Activated naive CD8-positive, alpha-beta T cell treated with anti-CD3 and anti-CD28 coated beads for 36 hours (primary cell): Measurements from ENCODE around the gene CSMD2. TPM values are rescaled to one million over a fixed set of nuclear protein-coding genes. Genes with fewer than 3 reads are reported as not detected.

Experiments used
- DNase-seq: peaks from one replicate; pipeline ENCODE4 v3.0.0; 2021
- H3K27ac Mint-ChIP-seq: one replicate; pipeline ENCODE4 v1.8.0; 2022; ENCODE audit warnings: mild to moderate bottlenecking, moderate library complexity, mixed read lengths
- H3K27me3 Mint-ChIP-seq: one replicate; pipeline ENCODE4 v1.8.0; 2022; ENCODE audit warnings: mild to moderate bottlenecking, mixed read lengths
- H3K36me3 Mint-ChIP-seq: one replicate; pipeline ENCODE4 v1.8.0; 2021; ENCODE audit warnings: mild to moderate bottlenecking, mixed read lengths
- H3K4me1 Mint-ChIP-seq: one replicate; pipeline ENCODE4 v1.8.0; 2021; ENCODE audit warnings: mixed read lengths
- H3K4me3 Mint-ChIP-seq: one replicate; pipeline ENCODE4 v1.8.0; 2022; ENCODE audit warnings: mild to moderate bottlenecking, moderate library complexity, mixed read lengths
- H3K9me3 Mint-ChIP-seq: one replicate; pipeline ENCODE4 v1.8.0; 2022; ENCODE audit warnings: mixed read lengths
- total RNA-seq, 2 experiments: library from RNA; stranded (reverse); gene quantifications; one replicate each; pipeline ENCODE4 v1.2.3, GENCODE V29; 2021

The CSMD2 gene
- total RNA-seq, 2 experiments from 2014 or later = not detected

GRCh38 chr1:33792216-33792615 lies 372.8 kb downstream of the CSMD2 start:
- no peaks in the 10 kb centered on the region for H3K36me3 Mint-ChIP-seq
- H3K4me1 Mint-ChIP-seq = no peaks in the 10 kb centered on the region
- no peak overlapping the region for H3K4me3 Mint-ChIP-seq
- DNase-seq = no peak
- H3K27ac Mint-ChIP-seq = no peak overlapping the region
- peaks cover 9% of the 10 kb centered on the region for H3K9me3 Mint-ChIP-seq
- peaks cover 4% of the 10 kb centered on the region for H3K27me3 Mint-ChIP-seq

- Mint-ChIP-seq H3K4me3 (no peak overlapping the region), H3K27me3 (peaks cover 4% of the 10 kb centered on the region), H3K4me1 (no peaks in the 10 kb centered on the region), H3K9me3 (peaks cover 4% of the 10 kb centered on the region), H3K27ac (no peak overlapping the region), H3K36me3 (no peaks in the 10 kb centered on the region)
- no peak for DNase-seq
Measured at GRCh38 chr1:33791251-33791650, 373.8 kb downstream of the CSMD2 start.

GRCh38 chr1:33790577-33790976 lies 374.5 kb downstream of the CSMD2 start:
- H3K4me1 Mint-ChIP-seq = no peaks in the 10 kb centered on the region
- peaks cover 10% of the 10 kb centered on the region for H3K27me3 Mint-ChIP-seq
- no peaks in the 10 kb centered on the region for H3K36me3 Mint-ChIP-seq
- H3K9me3 Mint-ChIP-seq = peaks cover 4% of the 10 kb centered on the region
- no peak overlapping the region for H3K27ac Mint-ChIP-seq
- DNase-seq = no peak
- no peak overlapping the region for H3K4me3 Mint-ChIP-seq

GRCh38 chr1:33784876-33785275 lies 380.2 kb downstream of the CSMD2 start:
- Mint-ChIP-seq H3K27me3 (peaks cover 6% of the 10 kb centered on the region), H3K4me3 (no peak overlapping the region), H3K4me1 (no peaks in the 10 kb centered on the region), H3K27ac (no peak overlapping the region), H3K9me3 (no peaks in the 10 kb centered on the region), H3K36me3 (no peaks in the 10 kb centered on the region)
- DNase-seq = no peak

DNA sequence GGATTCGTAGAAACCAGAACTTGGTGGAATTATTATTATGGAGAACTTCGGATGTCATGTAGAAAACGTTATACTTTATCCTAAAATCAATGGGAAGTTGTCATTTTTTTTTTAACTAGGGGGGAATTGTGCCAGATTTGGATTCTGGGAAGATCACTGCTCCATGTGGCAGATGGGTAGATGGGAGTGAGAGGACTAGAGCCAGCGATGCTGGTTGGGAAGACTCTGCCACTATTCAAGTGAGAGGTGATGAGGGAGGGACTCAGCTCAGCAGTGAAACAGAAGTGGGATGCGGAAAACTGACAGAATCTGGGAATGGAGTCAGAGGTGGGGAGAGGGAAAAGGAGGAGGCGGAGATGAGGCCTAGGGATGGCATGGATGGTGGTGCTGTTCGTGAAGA lies 382.3 kb downstream of the CSMD2 start:
- no peaks in the 10 kb centered on the region for H3K36me3 Mint-ChIP-seq
- no peak for DNase-seq
- peaks cover 6% of the 10 kb centered on the region for H3K27me3 Mint-ChIP-seq
- no peak overlapping the region for H3K4me3 Mint-ChIP-seq
- no peaks in the 10 kb centered on the region for H3K9me3 Mint-ChIP-seq
- H3K4me1 Mint-ChIP-seq = no peaks in the 10 kb centered on the region
- no peak overlapping the region for H3K27ac Mint-ChIP-seq

DNA sequence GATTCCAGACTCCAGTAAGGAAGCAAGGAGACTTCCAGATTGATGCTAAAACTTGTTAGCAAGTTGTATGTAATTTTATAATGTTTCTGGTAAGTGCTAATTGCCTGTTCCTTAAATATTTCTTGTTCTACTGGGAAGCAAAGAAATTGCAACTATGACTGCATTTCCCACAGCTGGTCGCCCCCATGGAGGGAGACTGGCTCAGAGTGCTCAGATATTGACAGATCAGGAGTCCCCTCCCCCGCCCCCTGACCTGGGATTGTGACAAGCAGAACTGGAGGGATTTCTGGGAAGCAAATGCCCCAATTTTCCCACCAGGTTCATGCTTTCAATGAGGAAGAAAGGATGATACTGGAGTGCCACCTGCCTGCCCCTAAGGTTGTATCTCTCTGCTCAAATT lies 383.4 kb downstream of the CSMD2 start:
- no peak for DNase-seq
- Mint-ChIP-seq H3K27me3 (peaks cover 6% of the 10 kb centered on the region), H3K36me3 (no peaks in the 10 kb centered on the region), H3K4me3 (no peak overlapping the region), H3K27ac (no peak overlapping the region), H3K4me1 (no peaks in the 10 kb centered on the region), H3K9me3 (no peaks in the 10 kb centered on the region)

- H3K27ac Mint-ChIP-seq = no peak overlapping the region
Measured at GRCh38 chr1:33777337-33777736, 387.7 kb downstream of the CSMD2 start.

DNA sequence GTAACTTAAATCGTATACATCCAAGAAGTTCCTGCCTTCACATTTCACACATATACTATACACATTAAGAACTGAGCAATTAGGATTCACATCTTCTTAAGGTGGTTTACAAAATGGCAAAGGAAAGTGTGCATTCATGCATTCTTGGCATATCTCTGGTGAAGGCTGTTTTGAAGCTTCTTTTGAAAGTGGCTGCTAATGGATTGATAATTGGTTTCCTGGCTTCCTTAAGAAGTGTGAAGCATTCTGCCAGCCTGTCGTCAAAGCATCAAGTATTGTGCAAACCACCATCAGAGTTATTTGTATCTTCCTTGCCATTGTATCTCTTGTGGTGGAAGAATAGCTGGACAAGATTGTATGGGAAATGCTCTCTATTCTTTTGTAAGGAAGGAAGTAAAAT lies 396.2 kb downstream of the CSMD2 start:
- no peaks in the 10 kb centered on the region for H3K36me3 Mint-ChIP-seq
- H3K9me3 Mint-ChIP-seq = no peaks in the 10 kb centered on the region
- no peak overlapping the region for H3K27ac Mint-ChIP-seq
- no peak for DNase-seq
- H3K4me1 Mint-ChIP-seq = no peaks in the 10 kb centered on the region
- no peak overlapping the region for H3K4me3 Mint-ChIP-seq
- H3K27me3 Mint-ChIP-seq = peaks cover 8% of the 10 kb centered on the region

More at GRCh38 chr1:33777337-33777736, 387.7 kb downstream of the CSMD2 start:
- Mint-ChIP-seq H3K36me3 (no peaks in the 10 kb centered on the region), H3K4me3 (no peak overlapping the region), H3K27me3 (peaks cover 8% of the 10 kb centered on the region), H3K4me1 (no peaks in the 10 kb centered on the region), H3K9me3 (no peaks in the 10 kb centered on the region)
- DNase-seq = no peak

DNA sequence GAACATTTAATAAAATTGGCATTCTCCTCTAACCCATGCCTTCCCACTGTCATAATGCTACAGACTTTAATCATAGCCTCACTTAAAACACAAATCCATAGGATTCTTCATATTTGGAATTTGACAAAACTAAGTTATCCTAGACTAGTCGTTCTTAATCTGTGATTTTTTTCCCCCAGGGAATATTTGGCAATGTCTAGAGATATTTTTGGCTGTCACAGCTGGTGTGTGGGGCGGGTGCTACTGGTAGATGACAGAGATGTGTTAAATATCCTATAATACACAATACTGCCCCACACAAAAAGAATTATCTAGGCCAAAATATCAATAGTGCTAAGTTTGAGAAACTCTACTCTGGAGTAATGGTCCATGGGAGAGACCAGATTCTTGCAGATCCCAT lies 396.9 kb downstream of the CSMD2 start:
- Mint-ChIP-seq H3K27me3 (peaks cover 3% of the 10 kb centered on the region), H3K36me3 (no peaks in the 10 kb centered on the region), H3K9me3 (no peaks in the 10 kb centered on the region), H3K4me1 (no peaks in the 10 kb centered on the region), H3K4me3 (no peak overlapping the region), H3K27ac (no peak overlapping the region)
- DNase-seq = no peak

DNA sequence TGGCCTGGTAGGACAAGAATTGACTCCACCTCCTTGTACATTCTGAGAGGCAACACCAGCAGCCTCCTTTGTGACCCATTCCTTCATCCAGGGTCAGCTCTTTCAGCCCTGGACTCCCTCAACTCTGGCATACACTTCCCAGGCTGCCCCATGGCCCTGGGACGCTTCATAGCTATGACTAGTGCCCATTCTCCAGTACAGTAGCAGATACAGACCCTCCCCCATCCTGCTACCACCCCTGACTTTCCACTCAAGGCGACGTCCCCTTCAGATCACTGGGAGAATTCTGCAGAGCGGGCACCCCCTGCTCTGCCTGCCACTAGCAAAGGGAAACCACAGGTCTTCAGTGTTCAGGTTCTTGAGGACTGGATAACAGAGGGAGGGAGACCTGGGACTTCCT lies 400.9 kb downstream of the CSMD2 start:
- Mint-ChIP-seq H3K27ac (no peak overlapping the region), H3K9me3 (peaks cover 2% of the 10 kb centered on the region), H3K4me3 (no peak overlapping the region), H3K36me3 (no peaks in the 10 kb centered on the region), H3K27me3 (peaks cover 4% of the 10 kb centered on the region), H3K4me1 (no peaks in the 10 kb centered on the region)
- DNase-seq = no peak

- H3K36me3 Mint-ChIP-seq = no peaks in the 10 kb centered on the region
- H3K4me3 Mint-ChIP-seq = no peak overlapping the region
- no peaks in the 10 kb centered on the region for H3K4me1 Mint-ChIP-seq
- no peak for DNase-seq
- H3K27ac Mint-ChIP-seq = no peak overlapping the region
- peaks cover 2% of the 10 kb centered on the region for H3K9me3 Mint-ChIP-seq
- peaks cover 7% of the 10 kb centered on the region for H3K27me3 Mint-ChIP-seq
Measured at GRCh38 chr1:33763406-33763805, 401.6 kb downstream of the CSMD2 start.

- no peaks in the 10 kb centered on the region for H3K4me1 Mint-ChIP-seq
- H3K36me3 Mint-ChIP-seq = no peaks in the 10 kb centered on the region
- peaks cover 2% of the 10 kb centered on the region for H3K9me3 Mint-ChIP-seq
- peaks cover 7% of the 10 kb centered on the region for H3K27me3 Mint-ChIP-seq
- DNase-seq = no peak
- no peak overlapping the region for H3K4me3 Mint-ChIP-seq
- H3K27ac Mint-ChIP-seq = no peak overlapping the region
Measured at GRCh38 chr1:33762962-33763361, 402.1 kb downstream of the CSMD2 start.

- Mint-ChIP-seq H3K36me3 (no peaks in the 10 kb centered on the region), H3K27ac (no peak overlapping the region), H3K27me3 (peaks cover 7% of the 10 kb centered on the region), H3K4me1 (no peaks in the 10 kb centered on the region), H3K4me3 (no peak overlapping the region), H3K9me3 (peaks cover 2% of the 10 kb centered on the region)
- no peak for DNase-seq
Measured at GRCh38 chr1:33762109-33762830, 402.8 kb downstream of the CSMD2 start.

GRCh38 chr1:33758698-33759097 lies 406.3 kb downstream of the CSMD2 start:
- peaks cover 7% of the 10 kb centered on the region for H3K27me3 Mint-ChIP-seq
- H3K4me1 Mint-ChIP-seq = no peaks in the 10 kb centered on the region
- peaks cover 4% of the 10 kb centered on the region for H3K9me3 Mint-ChIP-seq
- DNase-seq = no peak
- H3K36me3 Mint-ChIP-seq = no peaks in the 10 kb centered on the region
- H3K27ac Mint-ChIP-seq = no peak overlapping the region
- H3K4me3 Mint-ChIP-seq = no peak overlapping the region

- Mint-ChIP-seq H3K27ac (no peak overlapping the region), H3K4me3 (no peak overlapping the region), H3K36me3 (no peaks in the 10 kb centered on the region), H3K9me3 (peaks cover 13% of the 10 kb centered on the region), H3K4me1 (no peaks in the 10 kb centered on the region), H3K27me3 (peaks cover 7% of the 10 kb centered on the region)
- no peak for DNase-seq
Measured at GRCh38 chr1:33753087-33753856, 411.8 kb downstream of the CSMD2 start.

GRCh38 chr1:33745942-33746341 lies 419.1 kb downstream of the CSMD2 start:
- no peaks in the 10 kb centered on the region for H3K4me1 Mint-ChIP-seq
- H3K4me3 Mint-ChIP-seq = no peak overlapping the region

More at GRCh38 chr1:33745942-33746341, 419.1 kb downstream of the CSMD2 start:
- Mint-ChIP-seq H3K9me3 (no peaks in the 10 kb centered on the region), H3K27me3 (peaks cover 21% of the 10 kb centered on the region), H3K27ac (no peak overlapping the region), H3K36me3 (no peaks in the 10 kb centered on the region)
- no peak for DNase-seq
